ENCODE data around the gene FCRLA. TPM values are rescaled to one million over a fixed set of nuclear protein-coding genes. Genes with fewer than 3 reads are reported as not detected.

The FCRLA gene
- total and polyA plus RNA-seq, 2 donors (not counting 1 experiment from before 2014, with no cell fraction given) = 140 to 248 TPM

- Histone ChIP-seq H3K36me3 (replicated peaks in 1 of 2; ENCODE audit: control extremely low read depth in 1 of 2, control insufficient read depth in 1 of 2, extremely low read depth in 1 of 2, insufficient read depth in 2 of 2, low read length in 1 of 2) (no peaks in the 10 kb centered on the region), H3K79me2 (ENCODE audit: control insufficient read depth, insufficient read depth, low read length) (no peaks in the 10 kb centered on the region), H3K9me3 (ENCODE audit: control extremely low read depth in 1 of 3, control insufficient read depth in 2 of 3, insufficient read depth in 1 of 3, low read length in 2 of 3) (no peaks in the 10 kb centered on the region), H3K4me2 (replicated peaks; ENCODE audit: low read depth, low read length, poor library complexity, severe bottlenecking) (no peak overlapping the region), H3K4me3 (ENCODE audit: control extremely low read depth in 1 of 5, extremely low read depth in 1 of 5, insufficient read depth in 1 of 5, low read depth in 2 of 5, low read length in 4 of 5) (no peak overlapping the region), H3K27ac (ENCODE audit: low read length in 2 of 2) (no peak overlapping the region), H4K20me1 (ENCODE audit: control insufficient read depth, insufficient read depth, low read length, poor library complexity, severe bottlenecking) (no peaks in the 10 kb centered on the region), H3K4me1 (ENCODE audit: control insufficient read depth in 2 of 2, insufficient read depth in 2 of 2, low read length in 2 of 2) (peaks cover 50 to 60% of the 10 kb centered on the region in 2 donors), H2AFZ (ENCODE audit: insufficient read depth, low read depth, low read length, poor library complexity, severe bottlenecking) (no peak overlapping the region), H3K27me3 (replicated peaks in 1 of 4; ENCODE audit: control extremely low read depth in 1 of 4, control insufficient read depth in 3 of 4, insufficient read depth in 4 of 4, low read length in 3 of 4) (peaks cover 0 to 7% (median 0%) of the 10 kb centered on the region in 4 experiments), H3K9ac (ENCODE audit: low read length) (no peak overlapping the region)
- TF ChIP-seq EZH2 (IDR thresholded peaks at IDR 0.05; ENCODE audit: borderline replicate concordance, insufficient read depth, low read depth, low read length, poor library complexity, severe bottlenecking) (no peak), CTCF (IDR thresholded peaks at IDR 0.05) (no peak)
- intact Hi-C loops (cut with micrococcal nuclease) = no loop called here
- no peak overlapping the region for H3K27ac Mint-ChIP-seq
- no peaks in the 10 kb centered on the region for H3K27me3 Mint-ChIP-seq
- DNase-seq (no peak), ATAC-seq (ENCODE audit: low read depth) (no peak)
- POLR2A ChIA-PET = interaction anchor here (1.6 to 2.1 kb wide), 2 partner anchors 10 to 15 kb away, joined by 4 to 10 read pairs; partner anchors contain the start of gene FCRLA
- H3K9me3 Mint-ChIP-seq (ENCODE audit: insufficient read depth) = no peaks in the 10 kb centered on the region
- H3K4me3 Mint-ChIP-seq = no peak overlapping the region
- WGBS (ENCODE audit: insufficient coverage) = 71% methylated on average over 8 of the region's 8 CpGs
- H3K4me1 Mint-ChIP-seq = peaks cover 65% of the 10 kb centered on the region
- CTCF ChIA-PET = interaction anchor here (1.3 to 2.0 kb wide), 2 partner anchors 14 to 15 kb away, joined by 4 to 5 read pairs; no protein-coding TSS in a partner anchor
These were observed 14.8 kb downstream of the FCRLA start for GRCh38 chr1:161721738-161722343.

- TF ChIP-seq CTCF (IDR thresholded peaks at IDR 0.05) (no peak), EZH2 (IDR thresholded peaks at IDR 0.05; ENCODE audit: borderline replicate concordance, insufficient read depth, low read depth, low read length, poor library complexity, severe bottlenecking) (no peak)
- Mint-ChIP-seq H3K4me3 (no peak overlapping the region), H3K27me3 (no peaks in the 10 kb centered on the region), H3K4me1 (peaks cover 60% of the 10 kb centered on the region), H3K27ac (no peak overlapping the region), H3K9me3 (ENCODE audit: insufficient read depth) (no peaks in the 10 kb centered on the region)
- H4K20me1 ChIP-seq (ENCODE audit: control insufficient read depth, insufficient read depth, low read length, poor library complexity, severe bottlenecking) = no peaks in the 10 kb centered on the region
- H2AFZ ChIP-seq (ENCODE audit: insufficient read depth, low read depth, low read length, poor library complexity, severe bottlenecking) = no peak overlapping the region
- no peaks in the 10 kb centered on the region for H3K79me2 ChIP-seq (ENCODE audit: control insufficient read depth, insufficient read depth, low read length)
- H3K27me3 ChIP-seq (replicated peaks in 1 of 4; ENCODE audit: control extremely low read depth in 1 of 4, control insufficient read depth in 3 of 4, insufficient read depth in 4 of 4, low read length in 3 of 4) = peaks cover 0 to 7% (median 0%) of the 10 kb centered on the region in 4 experiments
- no peak overlapping the region for H3K4me3 ChIP-seq (ENCODE audit: control extremely low read depth in 1 of 5, extremely low read depth in 1 of 5, insufficient read depth in 1 of 5, low read depth in 2 of 5, low read length in 4 of 5)
- DNase-seq = no peak
- ChIA-PET CTCF (interaction anchor here (1.3 to 2.0 kb wide), 2 partner anchors 14 to 15 kb away, joined by 4 to 5 read pairs; no protein-coding TSS in a partner anchor), POLR2A (interaction anchor here (1.6 to 2.1 kb wide), 2 partner anchors 10 to 15 kb away, joined by 4 to 10 read pairs; partner anchors contain the start of gene FCRLA)
- no peak overlapping the region for H3K4me2 ChIP-seq (replicated peaks; ENCODE audit: low read depth, low read length, poor library complexity, severe bottlenecking)
- no peak overlapping the region for H3K27ac ChIP-seq (ENCODE audit: low read length in 2 of 2)
- no peaks in the 10 kb centered on the region for H3K9me3 ChIP-seq (ENCODE audit: control extremely low read depth in 1 of 3, control insufficient read depth in 2 of 3, insufficient read depth in 1 of 3, low read length in 2 of 3)
- intact Hi-C loops (cut with micrococcal nuclease) = no loop called here
- 100% methylated on average over 1 of the region's 1 CpG for WGBS (ENCODE audit: insufficient coverage)
- H3K4me1 ChIP-seq (ENCODE audit: control insufficient read depth in 2 of 2, insufficient read depth in 2 of 2, low read length in 2 of 2) = peaks cover 48 to 59% of the 10 kb centered on the region in 2 donors
- ATAC-seq (ENCODE audit: low read depth) = no peak
- H3K36me3 ChIP-seq (replicated peaks in 1 of 2; ENCODE audit: control extremely low read depth in 1 of 2, control insufficient read depth in 1 of 2, extremely low read depth in 1 of 2, insufficient read depth in 2 of 2, low read length in 1 of 2) = no peaks in the 10 kb centered on the region
- no peak overlapping the region for H3K9ac ChIP-seq (ENCODE audit: low read length)
These were observed 15.4 kb downstream of the FCRLA start for GRCh38 chr1:161722406-161722805.
